HEK293T (cell line): ENCODE measurements around the gene DPP7.

Experiments used
- ARNT ChIP-seq: fragments of 450-650 bp; IDR thresholded peaks from 2 replicates; pipeline ENCODE4 v1.6.1; 2017; ENCODE audit warnings: mild to moderate bottlenecking
- BHLHE40 ChIP-seq: fragments of 450-650 bp; IDR thresholded peaks from 2 replicates; pipeline ENCODE4 v1.6.1; 2016; ENCODE audit warnings: mild to moderate bottlenecking, moderate library complexity, borderline replicate concordance
- CTBP1 ChIP-seq: fragments of 450-650 bp; IDR thresholded peaks from 2 replicates; pipeline ENCODE4 v1.6.1; 2016; ENCODE audit warnings: borderline replicate concordance
- FOXK2 ChIP-seq: fragments of 450-650 bp; IDR thresholded peaks from 2 replicates; pipeline ENCODE4 v1.6.1; 2016; ENCODE audit warnings: mild to moderate bottlenecking
- FOXM1 ChIP-seq: fragments of 450-650 bp; IDR thresholded peaks from 2 replicates; pipeline ENCODE4 v1.6.1; 2017; ENCODE audit warnings: mild to moderate bottlenecking, borderline replicate concordance
- HDGF ChIP-seq: fragments of 450-650 bp; IDR thresholded peaks from 2 replicates; pipeline ENCODE4 v1.6.1; 2017; ENCODE audit warnings: antibody characterized with exemption, borderline replicate concordance
- L3MBTL2 ChIP-seq: fragments of 450-650 bp; conservative IDR thresholded peaks from 2 replicates; pipeline ENCODE4 v1.6.1; 2016; ENCODE audit warnings: mild to moderate bottlenecking
- LEF1 ChIP-seq: fragments of 450-650 bp; IDR thresholded peaks from 2 replicates; pipeline ENCODE4 v1.6.1; 2017; ENCODE audit warnings: mild to moderate bottlenecking, borderline replicate concordance
- NFRKB ChIP-seq: fragments of 450-650 bp; IDR thresholded peaks from 2 replicates; pipeline ENCODE4 v1.6.1; 2016; ENCODE audit warnings: mild to moderate bottlenecking, moderate library complexity
- PKNOX1 ChIP-seq: fragments of 450-650 bp; IDR thresholded peaks from 2 replicates; pipeline ENCODE4 v1.6.1; 2016
- SP1 ChIP-seq: fragments of 450-650 bp; IDR thresholded peaks from 2 replicates; pipeline ENCODE4 v1.6.1; 2017
- SUZ12 ChIP-seq: fragments of 450-650 bp; IDR thresholded peaks from 2 replicates; pipeline ENCODE4 v1.6.1; 2016; ENCODE audit warnings: mild to moderate bottlenecking
- TARDBP ChIP-seq: fragments of 450-650 bp; IDR thresholded peaks from 2 replicates; pipeline ENCODE4 v1.6.1; 2016
- ZNF384 ChIP-seq: fragments of 450-650 bp; IDR thresholded peaks from 2 replicates; pipeline ENCODE4 v1.6.1; 2016

GRCh38 chr9:137065336-137065967 lies 49.1 kb downstream of the DPP7 start:
- TF ChIP-seq L3MBTL2 = no peak
- TF ChIP-seq LEF1 = no peak
- no peak for TF ChIP-seq BHLHE40
- no peak for TF ChIP-seq TARDBP
- TF ChIP-seq FOXM1 = no peak
- TF ChIP-seq ZNF384 = no peak
- no peak for TF ChIP-seq CTBP1
- no peak for TF ChIP-seq SP1
- TF ChIP-seq FOXK2 = no peak
- no peak for TF ChIP-seq SUZ12
- TF ChIP-seq HDGF = no peak
- TF ChIP-seq ARNT = no peak
- no peak for TF ChIP-seq PKNOX1
- TF ChIP-seq NFRKB = no peak
